ENCODE data around the gene ELP6.
"Not testable (repeated sequence)": the region's sequence is repeated elsewhere in the genome, so short reads cannot be mapped to it uniquely, and the experiment has no call there.

The ELP6 gene

DNA sequence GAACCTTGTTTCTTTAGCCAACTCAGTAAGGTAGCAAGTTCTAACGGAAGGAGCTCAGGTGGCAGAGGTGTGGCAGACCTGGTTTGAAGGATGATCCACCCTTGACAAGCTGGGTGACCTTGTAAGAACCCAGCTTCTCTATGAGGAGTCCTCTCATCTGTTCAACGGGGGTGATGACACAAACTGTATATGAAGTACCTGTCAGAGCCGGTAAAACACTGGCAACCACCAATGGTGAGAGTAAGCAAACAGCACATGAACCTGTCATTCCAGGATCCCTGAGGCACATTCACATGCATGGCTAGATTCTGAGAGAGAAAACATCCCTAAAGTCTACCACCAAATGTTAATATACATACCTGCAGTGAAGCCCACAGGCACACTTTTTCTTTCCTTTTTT lies 40.1 kb downstream of the ELP6 start:
- TF ChIP-seq, protein P1, sequence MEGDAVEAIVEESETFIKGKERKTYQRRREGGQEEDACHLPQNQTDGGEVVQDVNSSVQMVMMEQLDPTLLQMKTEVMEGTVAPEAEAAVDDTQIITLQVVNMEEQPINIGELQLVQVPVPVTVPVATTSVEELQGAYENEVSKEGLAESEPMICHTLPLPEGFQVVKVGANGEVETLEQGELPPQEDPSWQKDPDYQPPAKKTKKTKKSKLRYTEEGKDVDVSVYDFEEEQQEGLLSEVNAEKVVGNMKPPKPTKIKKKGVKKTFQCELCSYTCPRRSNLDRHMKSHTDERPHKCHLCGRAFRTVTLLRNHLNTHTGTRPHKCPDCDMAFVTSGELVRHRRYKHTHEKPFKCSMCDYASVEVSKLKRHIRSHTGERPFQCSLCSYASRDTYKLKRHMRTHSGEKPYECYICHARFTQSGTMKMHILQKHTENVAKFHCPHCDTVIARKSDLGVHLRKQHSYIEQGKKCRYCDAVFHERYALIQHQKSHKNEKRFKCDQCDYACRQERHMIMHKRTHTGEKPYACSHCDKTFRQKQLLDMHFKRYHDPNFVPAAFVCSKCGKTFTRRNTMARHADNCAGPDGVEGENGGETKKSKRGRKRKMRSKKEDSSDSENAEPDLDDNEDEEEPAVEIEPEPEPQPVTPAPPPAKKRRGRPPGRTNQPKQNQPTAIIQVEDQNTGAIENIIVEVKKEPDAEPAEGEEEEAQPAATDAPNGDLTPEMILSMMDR (IDR thresholded peaks at IDR 0.05; ENCODE audit: low read depth, low read length, missing control alignments) = no peak
- DNase-seq (ENCODE audit: low read depth) = no peak
- in situ Hi-C loops (cut with HindIII; ENCODE audit: low sequenced_read_pairs) = no loop called here
- no peak overlapping the region for H3K4me3 ChIP-seq (ENCODE audit: low read depth, low read length)

DNA sequence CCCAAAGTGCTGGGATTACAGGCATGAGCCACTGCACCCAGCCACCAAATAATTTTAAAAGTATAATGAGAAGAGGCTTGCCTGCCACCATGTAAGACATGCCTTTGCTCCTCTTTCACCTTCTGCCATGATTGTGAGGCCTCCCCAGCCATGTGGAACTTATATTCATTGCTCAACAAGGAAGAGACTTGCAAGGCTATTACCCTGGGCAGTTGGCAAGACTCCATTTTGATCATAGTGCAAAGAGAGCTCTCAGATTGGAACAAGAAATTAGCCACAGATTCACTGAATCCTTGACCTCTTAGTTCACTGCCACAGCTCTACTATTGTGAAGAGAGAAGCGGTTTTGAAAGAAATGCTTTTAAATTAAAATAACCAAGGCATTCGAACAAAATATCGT lies 43.9 kb downstream of the ELP6 start:
- in situ Hi-C loops (cut with HindIII; ENCODE audit: low sequenced_read_pairs) = no loop called here
- H3K4me3 ChIP-seq (ENCODE audit: low read depth, low read length) = no peak overlapping the region
- no peak for DNase-seq (ENCODE audit: low read depth)
- TF ChIP-seq, protein P1 (IDR thresholded peaks at IDR 0.05; ENCODE audit: low read depth, low read length, missing control alignments) = no peak

DNA sequence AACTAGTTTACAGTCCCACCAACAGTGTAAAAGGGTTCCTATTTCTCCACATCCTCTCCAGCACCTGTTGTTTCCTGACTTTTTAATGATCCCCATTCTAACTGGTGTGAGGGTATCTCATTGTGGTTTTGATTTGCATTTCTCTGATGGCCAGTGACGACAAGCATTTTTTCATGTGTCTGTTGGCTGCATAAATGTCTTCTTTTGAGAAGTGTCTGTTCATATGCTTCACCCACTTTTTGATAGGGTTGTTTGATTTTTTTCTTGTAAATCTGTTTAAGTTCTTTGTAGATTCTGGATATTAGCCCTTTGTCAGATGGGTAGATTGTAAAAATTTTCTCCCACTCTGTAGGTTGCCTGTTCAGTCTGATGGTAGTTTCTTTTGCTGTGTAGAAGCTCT lies 45.2 kb downstream of the ELP6 start:
- H3K4me3 ChIP-seq (ENCODE audit: low read depth, low read length); DNase-seq (ENCODE audit: low read depth); in situ Hi-C loops (cut with HindIII; ENCODE audit: low sequenced_read_pairs): not testable (repeated sequence)

DNA sequence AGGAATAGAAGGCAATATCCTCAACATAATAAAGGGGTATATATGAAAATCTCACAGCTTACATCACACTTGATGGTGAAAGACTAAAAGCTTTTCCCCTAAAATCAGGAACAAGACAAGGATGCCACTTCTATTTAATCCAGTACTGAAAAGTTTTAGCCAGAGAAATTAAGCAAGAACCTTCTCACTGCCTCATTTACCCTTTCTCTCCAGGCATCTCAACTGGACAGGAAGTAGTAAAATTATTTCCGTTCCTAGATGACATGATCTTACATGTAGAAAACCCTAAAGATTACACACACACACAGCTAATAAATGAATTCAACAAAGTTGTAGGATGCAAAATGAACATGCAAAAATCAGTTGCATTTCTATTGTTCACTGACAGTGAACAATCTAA lies 48.9 kb downstream of the ELP6 start:
- TF ChIP-seq, protein P1 (IDR thresholded peaks at IDR 0.05; ENCODE audit: low read depth, low read length, missing control alignments) = no peak
- DNase-seq (ENCODE audit: low read depth) = no peak
- H3K4me3 ChIP-seq (ENCODE audit: low read depth, low read length) = no peak overlapping the region
- in situ Hi-C loops (cut with HindIII; ENCODE audit: low sequenced_read_pairs) = no loop called here

DNA sequence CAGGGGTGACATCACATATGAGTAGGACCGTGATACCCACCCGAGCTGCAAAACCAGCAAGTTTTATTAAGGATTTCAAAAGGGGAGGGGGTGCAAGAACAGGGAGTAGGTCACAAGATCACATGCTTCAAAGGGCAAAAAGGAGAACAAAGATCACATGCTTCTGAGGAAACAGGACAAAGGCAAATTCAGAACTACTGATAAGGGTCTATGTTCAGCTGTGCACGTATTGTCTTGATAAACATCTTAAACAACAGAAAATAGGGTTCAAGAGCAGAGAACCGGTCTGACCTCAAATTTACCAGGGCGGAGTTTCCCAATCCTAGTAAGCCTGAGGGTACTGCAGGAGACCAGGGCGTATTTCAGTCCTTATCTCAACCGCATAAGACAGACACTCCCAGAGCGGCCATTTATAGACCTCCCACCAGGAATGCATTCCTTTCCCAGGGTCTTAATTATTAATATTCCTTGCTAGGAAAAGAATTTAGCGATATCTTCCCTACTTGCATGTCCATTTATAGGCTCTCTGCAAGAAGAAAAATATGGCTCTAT lies 53.9 kb downstream of the ELP6 start:
- in situ Hi-C loops (cut with HindIII; ENCODE audit: low sequenced_read_pairs); H3K4me3 ChIP-seq (ENCODE audit: low read depth, low read length); DNase-seq (ENCODE audit: low read depth): not testable (repeated sequence)

DNA sequence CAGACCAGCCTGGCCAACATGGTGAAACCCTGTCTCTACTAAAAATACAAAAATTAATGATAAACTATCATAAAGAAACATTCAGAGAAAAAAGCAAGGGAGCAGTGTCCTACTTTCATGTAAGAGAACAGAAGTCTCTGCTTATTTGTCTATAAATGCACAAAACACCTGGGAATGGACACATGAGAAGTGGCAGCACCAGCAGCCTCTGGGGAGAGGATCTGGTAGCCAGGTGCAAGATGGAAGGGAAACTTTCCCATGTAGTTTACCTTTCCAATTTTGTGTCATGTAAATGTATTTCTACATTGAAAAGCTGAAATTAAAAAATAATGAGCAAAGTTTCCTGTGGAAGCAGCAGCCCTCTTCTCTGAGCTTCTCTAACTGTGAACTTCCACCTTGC lies 56.5 kb downstream of the ELP6 start:
- in situ Hi-C loops (cut with HindIII; ENCODE audit: low sequenced_read_pairs) = no loop called here
- no peak for DNase-seq (ENCODE audit: low read depth)
- no peak overlapping the region for H3K4me3 ChIP-seq (ENCODE audit: low read depth, low read length)
- TF ChIP-seq, protein P1 (IDR thresholded peaks at IDR 0.05; ENCODE audit: low read depth, low read length, missing control alignments) = no peak

DNA sequence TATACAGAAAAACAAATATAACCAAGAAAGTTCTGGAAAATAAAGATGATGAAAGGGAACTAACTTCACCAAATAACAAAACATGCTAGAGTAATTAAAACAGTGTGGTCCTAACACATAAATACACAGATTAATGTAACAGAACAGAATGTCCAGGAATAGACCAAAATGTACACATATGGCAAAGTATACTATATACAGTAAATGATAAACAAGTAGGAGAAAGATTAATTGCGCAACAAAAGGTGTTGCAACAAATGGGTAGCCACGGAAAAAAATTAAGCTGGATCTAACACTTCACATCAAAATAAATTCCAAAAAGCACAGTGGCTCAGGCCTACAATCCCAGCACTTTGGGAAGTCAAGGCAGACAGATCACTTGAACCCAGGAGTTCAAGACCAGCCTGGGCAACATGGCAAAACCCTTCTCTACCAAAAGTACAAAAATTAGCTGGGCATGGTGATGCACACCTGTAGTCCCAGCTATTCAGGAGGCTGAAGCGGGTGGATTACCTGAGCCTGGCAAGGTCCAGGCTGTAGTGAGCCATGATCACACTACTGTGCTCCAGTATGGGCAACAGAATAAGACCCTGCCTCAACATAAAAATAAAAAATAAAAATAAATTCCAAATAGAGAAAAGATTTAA lies 57.6 kb downstream of the ELP6 start:
- in situ Hi-C loops (cut with HindIII; ENCODE audit: low sequenced_read_pairs) = no loop called here
- DNase-seq (ENCODE audit: low read depth) = no peak
- TF ChIP-seq, protein P1 (IDR thresholded peaks at IDR 0.05; ENCODE audit: low read depth, low read length, missing control alignments) = no peak
- no peak overlapping the region for H3K4me3 ChIP-seq (ENCODE audit: low read depth, low read length)
